SKM-1 treated with dmso at 0.1 percent for 144 hours (cell line): ENCODE data around the gene CREBRF.
"Not testable (repeated sequence)": the region's sequence is repeated elsewhere in the genome, so short reads cannot be mapped to it uniquely, and the experiment has no call there.

Experiments used
- DNase-seq: peaks from one replicate; lab custom pipeline; 2025; ENCODE audit not compliant: unreplicated experiment; lab: John Stamatoyannopoulos, UW

CREBRF gene

GRCh38 chr5:173075970-173076369, 19.8 kb downstream of the CREBRF start:
- no peak for DNase-seq

GRCh38 chr5:173076471-173076870, 20.3 kb downstream of the CREBRF start:
- not testable (repeated sequence) for DNase-seq

DNA sequence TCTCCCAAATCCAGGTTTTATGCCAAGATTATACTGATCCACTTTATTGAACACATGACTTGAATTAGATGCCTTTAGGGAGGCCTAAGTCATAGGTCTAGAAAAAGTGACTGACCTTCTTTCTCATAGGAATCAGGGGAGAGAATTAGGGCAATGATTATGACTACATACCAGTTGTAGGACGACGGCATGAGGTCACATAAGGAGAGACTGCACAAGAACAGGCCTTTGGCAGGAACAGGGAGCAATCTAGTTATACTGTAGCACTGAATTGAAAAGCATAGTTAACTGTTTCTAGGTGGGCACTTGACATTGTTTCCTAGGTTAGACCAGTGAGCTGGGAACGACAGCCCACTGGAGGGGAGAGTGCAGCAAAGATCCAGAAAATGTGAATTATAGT, 22.7 kb downstream of the CREBRF start:
- no peak for DNase-seq

DNA sequence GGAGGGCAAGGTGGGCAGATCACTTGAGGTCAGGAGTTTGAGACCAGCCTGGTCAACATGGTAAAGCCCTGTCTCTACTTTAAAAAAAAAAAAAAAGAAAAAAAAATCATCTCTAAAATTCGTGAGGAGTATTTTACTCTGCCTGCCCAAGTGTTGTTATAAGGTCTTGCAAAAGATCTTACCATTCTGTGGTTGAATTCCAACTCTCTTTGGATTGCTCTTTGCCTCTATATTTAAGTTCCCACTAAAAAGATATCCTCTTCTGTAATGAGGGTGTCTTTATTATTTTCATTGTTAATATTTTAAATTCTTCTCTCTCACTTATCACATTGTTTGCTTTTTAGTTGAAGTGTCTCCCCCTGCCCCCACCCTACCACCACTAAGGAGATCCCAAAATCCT, 33.4 kb downstream of the CREBRF start:
- DNase-seq = no peak

DNA sequence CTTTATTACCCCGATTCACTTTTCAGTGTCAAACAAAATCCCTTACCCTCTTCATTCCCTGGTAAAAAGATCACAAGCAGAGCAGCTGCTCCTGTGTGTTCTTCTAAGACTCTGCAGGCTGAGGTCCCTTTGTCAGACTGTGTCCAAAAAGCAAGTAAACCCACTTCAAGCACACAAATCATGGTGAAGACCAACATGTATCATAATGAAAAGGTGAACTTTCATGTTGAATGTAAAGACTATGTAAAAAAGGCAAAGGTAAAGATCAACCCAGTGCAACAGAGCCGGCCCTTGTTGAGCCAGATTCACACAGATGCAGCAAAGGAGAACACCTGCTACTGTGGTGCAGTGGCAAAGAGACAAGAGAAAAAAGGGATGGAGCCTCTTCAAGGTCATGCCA, 34.5 kb downstream of the CREBRF start:
- DNase-seq = no peak

GRCh38 chr5:173091981-173092380, 35.8 kb downstream of the CREBRF start:
- no peak for DNase-seq

GRCh38 chr5:173093606-173094005, 37.5 kb downstream of the CREBRF start:
- no peak for DNase-seq

DNA sequence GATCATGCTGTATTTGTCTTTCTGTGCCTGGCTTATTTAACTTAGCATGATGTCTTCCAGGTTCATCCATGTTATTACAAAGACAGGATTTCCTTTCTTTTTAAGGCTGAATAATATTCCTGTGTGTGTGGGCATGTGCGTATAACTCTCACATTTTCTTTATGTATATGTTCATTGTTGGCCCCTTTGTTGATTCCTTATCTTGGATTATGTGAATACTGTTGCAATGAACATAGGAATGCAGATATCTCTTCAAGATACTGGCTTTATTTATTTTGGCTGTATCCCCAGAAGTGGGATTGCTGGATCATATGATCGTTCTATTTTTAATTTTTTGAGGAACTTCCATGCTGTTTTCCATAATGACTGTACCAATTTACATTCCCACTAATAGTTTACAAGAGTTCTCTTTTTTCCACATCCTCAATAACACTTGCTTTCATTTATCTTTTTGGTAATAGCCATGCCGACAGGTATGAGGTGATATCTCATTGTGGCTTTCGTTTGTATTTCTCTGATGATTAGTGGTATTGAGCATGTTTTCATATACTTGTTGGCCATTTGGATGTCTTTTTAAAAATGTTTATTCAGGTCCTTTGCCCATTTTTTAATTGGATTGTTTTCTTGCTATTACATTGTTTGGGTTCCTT, 38.0 kb downstream of the CREBRF start:
- DNase-seq = no peak

DNA sequence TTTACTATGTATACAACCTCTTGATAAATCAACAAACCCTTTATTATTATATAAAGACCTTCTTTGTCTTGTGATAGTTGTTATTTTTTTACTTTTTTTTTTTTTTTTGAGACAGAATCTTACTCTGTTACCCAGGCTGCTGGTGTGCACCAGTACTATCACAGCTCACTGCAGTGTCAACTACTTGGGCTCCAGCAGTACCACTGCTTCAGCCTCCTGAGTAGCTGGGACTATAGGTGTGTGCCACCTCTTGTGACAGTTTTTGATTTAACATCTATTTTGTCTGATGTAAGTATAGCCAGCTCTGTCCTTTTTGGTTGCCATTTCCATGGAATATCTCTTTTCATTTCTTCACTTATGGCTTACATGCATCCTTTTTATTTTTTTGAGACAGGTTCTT, 42.6 kb downstream of the CREBRF start:
- DNase-seq = no peak

DNA sequence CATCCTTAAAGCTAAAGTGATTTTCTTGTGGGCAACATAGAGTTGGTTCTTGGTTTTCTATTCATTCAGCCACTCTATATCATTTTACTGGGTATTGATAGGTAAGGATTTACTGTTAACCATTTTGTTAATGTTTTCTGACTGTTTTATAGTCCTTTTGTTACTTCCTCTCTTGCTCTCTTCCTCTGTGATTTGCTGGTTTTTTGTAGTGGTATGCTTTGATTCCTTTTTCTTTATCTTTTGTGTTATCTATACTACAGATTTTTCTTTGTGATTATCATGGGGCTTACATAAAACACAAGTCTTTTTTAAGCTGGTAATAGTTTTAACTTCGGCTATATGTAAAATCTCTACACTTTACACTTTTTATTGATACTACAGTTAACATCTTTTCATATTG, 43.3 kb downstream of the CREBRF start:
- no peak for DNase-seq

GRCh38 chr5:173101245-173101644, 45.1 kb downstream of the CREBRF start:
- no peak for DNase-seq

DNA sequence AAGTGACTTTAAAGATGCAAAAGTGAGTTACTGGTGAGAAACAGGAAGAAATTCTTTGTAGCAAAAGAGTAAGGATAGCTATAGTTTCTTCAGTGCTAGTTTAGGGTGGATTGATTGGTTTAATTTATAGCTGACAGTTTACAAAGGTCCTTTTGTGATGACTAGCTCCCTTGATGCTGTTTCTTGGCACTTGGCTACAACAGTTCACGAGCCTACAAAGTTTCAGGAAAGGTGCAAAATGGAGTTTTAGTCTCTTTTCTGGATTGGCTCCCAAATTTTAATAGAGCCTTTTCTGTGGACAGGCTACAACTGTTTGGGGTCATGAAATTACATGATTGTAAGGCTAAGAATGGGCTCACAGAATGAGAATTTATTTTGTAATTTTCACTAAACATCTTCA, 47.3 kb downstream of the CREBRF start:
- DNase-seq = no peak

- no peak for DNase-seq
Observed at GRCh38 chr5:173108914-173109313, 52.8 kb downstream of the CREBRF start.

GRCh38 chr5:173114536-173114935, 58.4 kb downstream of the CREBRF start:
- no peak for DNase-seq

- no peak for DNase-seq
Observed at GRCh38 chr5:173119719-173120118, 63.6 kb downstream of the CREBRF start.

- no peak for DNase-seq
Observed at GRCh38 chr5:173123416-173123815, 67.3 kb downstream of the CREBRF start.

DNA sequence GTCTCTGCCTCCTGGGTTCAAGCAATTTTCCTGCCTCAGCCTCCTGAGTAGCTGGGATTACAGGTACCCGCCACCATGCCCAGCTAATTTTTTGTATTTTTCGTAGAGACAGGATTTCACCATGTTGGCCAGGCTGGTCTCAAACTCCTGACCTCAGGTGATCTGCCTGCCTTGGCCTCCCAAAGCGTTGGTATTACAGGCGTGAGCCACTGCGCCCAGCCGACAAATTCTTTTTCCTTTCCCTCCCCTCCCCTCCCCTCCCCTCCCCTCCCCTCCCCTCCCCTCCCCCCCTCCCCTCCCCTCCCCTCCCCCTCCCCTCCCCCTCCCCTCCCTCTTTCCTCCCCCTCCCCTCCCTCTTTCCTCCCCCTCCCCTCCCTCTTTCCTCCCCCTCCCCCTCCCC, 76.0 kb downstream of the CREBRF start:
- DNase-seq = not testable (repeated sequence)

DNA sequence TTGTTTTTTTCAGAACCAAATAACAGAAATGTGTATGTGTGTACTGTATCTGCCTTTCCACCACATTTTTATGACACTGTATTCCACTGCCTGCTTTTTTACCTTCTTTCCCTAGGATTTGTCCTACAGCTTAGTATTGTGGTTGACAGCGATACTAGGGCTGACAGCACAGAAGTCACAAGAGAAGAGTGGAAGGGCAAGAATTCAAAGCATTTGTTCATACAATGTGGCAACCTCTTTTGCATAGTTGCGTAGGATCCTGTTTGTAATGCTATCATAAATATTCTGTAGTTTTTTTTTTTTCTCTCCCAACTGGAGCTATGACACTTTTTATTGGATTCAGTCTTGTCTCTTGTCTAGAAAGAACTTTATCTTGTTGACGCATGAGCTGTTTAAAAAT, 82.6 kb downstream of the CREBRF start:
- no peak for DNase-seq

DNA sequence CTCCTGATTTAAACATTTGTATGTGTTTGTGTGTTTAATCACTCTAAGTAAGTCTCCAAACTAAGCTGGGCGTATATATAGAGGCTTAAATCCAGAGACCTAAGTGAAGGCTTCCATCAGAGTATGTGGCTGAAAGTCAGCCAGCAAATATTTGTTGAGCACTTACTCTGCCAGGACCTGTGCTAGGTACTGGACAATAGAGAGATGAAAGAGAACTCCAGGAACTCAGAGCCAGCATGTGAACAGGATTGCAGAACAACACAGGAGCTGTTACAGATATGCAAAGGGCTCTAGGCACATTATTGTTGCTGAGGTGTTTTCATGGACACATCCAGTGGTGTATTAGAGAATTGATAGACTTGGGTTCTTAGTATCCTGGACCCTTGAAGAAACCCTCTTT, 83.5 kb downstream of the CREBRF start:
- DNase-seq = no peak

GRCh38 chr5:173140769-173141168, 84.6 kb downstream of the CREBRF start:
- no peak for DNase-seq

- no peak for DNase-seq
Observed at GRCh38 chr5:173143567-173143966, 87.4 kb downstream of the CREBRF start.

DNA sequence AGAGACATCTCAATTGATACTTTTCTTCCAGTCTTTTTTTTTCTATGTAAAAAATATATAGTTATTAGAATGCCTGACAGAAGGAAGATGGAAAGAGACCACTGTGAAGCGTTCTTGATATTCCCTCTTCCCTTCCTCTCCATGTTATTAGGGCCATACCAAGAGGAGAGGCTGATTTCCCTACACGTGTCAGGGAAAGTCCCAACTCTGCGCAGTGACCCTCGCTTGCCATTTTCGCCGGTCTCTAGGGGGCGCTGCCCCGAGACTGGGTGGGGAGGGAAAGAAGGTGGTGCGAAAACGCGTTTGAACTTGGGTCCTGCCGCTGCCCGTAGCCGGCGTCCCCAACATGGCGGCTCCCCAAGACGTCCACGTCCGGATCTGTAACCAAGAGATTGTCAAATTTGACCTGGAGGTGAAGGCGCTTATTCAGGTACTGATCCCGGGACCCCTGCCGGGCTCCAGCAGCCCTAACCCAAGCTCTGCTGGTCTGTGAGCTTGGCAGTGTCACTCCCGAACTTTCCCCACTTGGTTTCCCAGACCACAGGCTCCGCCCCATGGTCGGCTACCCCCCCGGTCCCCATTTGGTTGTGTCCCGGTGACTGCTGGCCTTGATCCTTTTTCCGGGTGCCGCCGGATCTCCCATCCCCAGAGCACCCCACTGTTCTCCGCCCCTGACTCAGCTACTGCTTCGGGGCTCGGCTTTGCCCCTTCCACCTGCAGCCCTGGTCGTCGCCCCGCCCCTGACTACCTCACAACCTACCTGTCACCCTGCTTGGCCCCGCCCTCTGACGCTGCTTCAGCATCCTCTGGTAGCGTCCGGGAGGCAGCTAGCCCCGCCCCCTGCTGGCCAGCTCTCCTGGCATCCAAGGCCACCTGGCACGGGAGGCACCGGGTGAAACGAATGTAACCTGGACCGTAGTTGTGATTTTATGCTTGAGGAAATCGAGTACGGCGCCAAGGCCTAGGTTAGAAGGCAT, 88.3 kb downstream of the CREBRF start, which contains the start of gene BNIP1:
BNIP1 (plus strand) TSS at position 332 of the 977 bp plus-strand sequence; CDS start at position 347, 15 bp downstream.
- DNase-seq = peak; percentile 90
